Muscle of back (tissue), 10 donors: ENCODE data around the gene CYP27C1. TPM values are rescaled to one million over a fixed set of nuclear protein-coding genes. Genes with fewer than 3 reads are reported as not detected.

Source experiments
- polyA plus RNA-seq, 10 donors: library from polyadenylated mRNA; unstranded; fragments of 120-200 nt; gene quantifications; one replicate each; pipeline ENCODE4 v1.2.1, GENCODE V29; 2013; ENCODE audit not compliant: insufficient read length in 10 of 10

CYP27C1 gene
- polyA plus RNA-seq, 10 donors: 2.7 to 7.5 (median 5.2) TPM

Other genes with a start within 250 kb of the CYP27C1 start
- 100 to 1,000 TPM; 526 to 885 (median 760) TPM for gene BIN1, start 113.1 kb downstream of the CYP27C1 start, polyA plus RNA-seq
- 10 to 100 TPM; 34.7 to 49.2 (median 41.3) TPM for gene ERCC3, start 73.8 kb upstream of the CYP27C1 start, polyA plus RNA-seq
- 10 to 100 TPM; 13.1 to 20.1 (median 17.4) TPM for gene MAP3K2, start 167.7 kb upstream of the CYP27C1 start, polyA plus RNA-seq
- under 1 TPM in 7 of 10 donors, not detected in 3; 0.10 to 0.55 (median 0.50) TPM for gene PROC, start 198.1 kb upstream of the CYP27C1 start, polyA plus RNA-seq